Central memory CD8-positive, alpha-beta T cell (primary cell): ENCODE data around the gene CYTIP.
"Not testable (repeated sequence)": the region's sequence is repeated elsewhere in the genome, so short reads cannot be mapped to it uniquely, and the experiment has no call there.

Experiments used
- ATAC-seq: fragments of 150-1000 bp; cut with Tn5 transposase; replicated peaks from 2 replicates; pipeline ENCODE4 v1.10.0; 2022; ENCODE audit warnings: mild to moderate bottlenecking, moderate FRiP score, moderate number of reproducible peaks; ENCODE audit not compliant: poor library complexity, severe bottlenecking; ENCODE audit errors: extremely low read depth
- DNase-seq, 2 donors: peaks; one replicate each; pipeline ENCODE4 v3.0.0; 2021; ENCODE audit warnings: low spot score in 2 of 2
- H3K27ac Mint-ChIP-seq: one replicate; pipeline ENCODE4 v1.8.0; 2022; ENCODE audit warnings: low read depth, mild to moderate bottlenecking, moderate library complexity, mixed read lengths
- H3K27me3 Mint-ChIP-seq: one replicate; pipeline ENCODE4 v1.8.0; 2022; ENCODE audit warnings: mixed read lengths
- H3K36me3 Mint-ChIP-seq: one replicate; pipeline ENCODE4 v1.8.0; 2022; ENCODE audit warnings: mild to moderate bottlenecking, moderate library complexity, mixed read lengths; ENCODE audit not compliant: insufficient read depth
- H3K4me1 Mint-ChIP-seq: one replicate; pipeline ENCODE4 v1.8.0; 2022; ENCODE audit warnings: mixed read lengths
- H3K4me3 Mint-ChIP-seq: one replicate; pipeline ENCODE4 v1.8.0; 2022; ENCODE audit warnings: mild to moderate bottlenecking, moderate library complexity, mixed read lengths
- H3K9me3 Mint-ChIP-seq: one replicate; pipeline ENCODE4 v1.8.0; 2022; ENCODE audit warnings: mixed read lengths

Gene CYTIP

DNA sequence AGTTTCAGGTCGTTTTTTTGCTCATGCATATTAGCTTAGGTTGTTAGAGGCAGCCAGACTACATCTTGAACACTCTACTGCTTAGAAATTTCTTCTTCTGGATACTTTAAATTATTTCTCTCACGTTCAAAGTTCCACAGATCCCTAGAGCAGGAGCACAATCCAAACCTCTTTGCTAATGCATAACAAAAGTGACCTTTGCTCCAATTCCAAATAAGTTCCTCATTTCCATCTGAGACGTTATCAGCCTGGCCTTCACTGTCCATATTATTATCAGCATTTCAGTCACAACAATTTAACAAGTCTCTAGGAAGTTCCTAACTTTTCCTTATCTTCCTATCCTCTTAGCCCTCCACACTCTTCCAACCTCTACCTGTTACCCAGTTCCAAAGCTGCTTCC is 67.8 kb downstream of the CYTIP start:
- H3K4me3 Mint-ChIP-seq, result no peak overlapping the region
- H3K27ac Mint-ChIP-seq, result no peak overlapping the region
- peaks cover 10% of the 10 kb centered on the region for H3K4me1 Mint-ChIP-seq
- peaks cover 3% of the 10 kb centered on the region for H3K36me3 Mint-ChIP-seq
- H3K9me3 Mint-ChIP-seq, result peaks cover 16% of the 10 kb centered on the region
- ATAC-seq, result no peak
- no peaks in the 10 kb centered on the region for H3K27me3 Mint-ChIP-seq
- DNase-seq, result no peak

DNA sequence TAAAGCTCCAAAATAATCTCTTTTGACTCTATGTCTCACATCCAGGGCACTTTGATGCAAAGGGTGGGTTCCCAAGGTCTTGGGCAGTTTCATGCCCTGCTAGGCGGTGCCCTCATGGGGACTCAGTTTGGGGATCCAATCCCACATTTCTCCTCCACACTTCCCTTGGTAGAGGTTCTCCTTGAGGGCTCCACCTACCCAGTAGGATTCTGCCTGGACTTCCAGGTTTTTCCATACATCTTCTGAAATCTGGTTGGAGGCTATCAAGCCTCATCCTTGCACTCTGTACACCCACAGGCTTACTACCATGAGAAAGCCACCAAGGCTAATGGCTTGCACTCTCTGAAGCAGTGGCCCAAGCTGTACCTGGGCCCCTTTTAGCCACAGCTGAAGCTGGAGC is 68.5 kb downstream of the CYTIP start:
- peaks cover 3% of the 10 kb centered on the region for H3K4me1 Mint-ChIP-seq
- peaks cover 3% of the 10 kb centered on the region for H3K36me3 Mint-ChIP-seq
- no peak overlapping the region for H3K27ac Mint-ChIP-seq
- H3K27me3 Mint-ChIP-seq, result no peaks in the 10 kb centered on the region
- H3K4me3 Mint-ChIP-seq, result no peak overlapping the region
- H3K9me3 Mint-ChIP-seq, result peaks cover 16% of the 10 kb centered on the region
- no peak for ATAC-seq
- DNase-seq, result no peak

DNA sequence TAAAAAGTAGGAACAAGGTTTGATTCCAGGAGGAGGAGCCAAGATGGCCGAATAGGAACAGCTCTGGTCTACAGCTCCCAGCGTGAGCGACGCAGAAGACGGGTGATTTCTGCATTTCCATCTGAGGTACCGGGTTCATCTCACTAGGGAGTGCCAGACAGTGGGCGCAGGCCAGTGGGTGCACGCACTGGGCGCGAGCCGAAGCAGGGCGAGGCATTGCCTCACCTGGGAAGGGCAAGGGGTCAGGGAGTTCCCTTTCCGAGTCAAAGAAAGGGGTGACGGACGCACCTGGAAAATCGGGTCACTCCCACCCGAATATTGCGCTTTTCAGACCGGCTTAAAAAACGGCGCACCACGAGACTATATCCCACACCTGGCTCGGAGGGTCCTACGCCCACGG is 75.4 kb downstream of the CYTIP start:
- H3K4me1 Mint-ChIP-seq, result peaks cover 16% of the 10 kb centered on the region
- H3K27ac Mint-ChIP-seq, H3K36me3 Mint-ChIP-seq, DNase-seq, ATAC-seq, H3K4me3 Mint-ChIP-seq, H3K27me3 Mint-ChIP-seq, H3K9me3 Mint-ChIP-seq: not testable (repeated sequence)

- peaks cover 3% of the 10 kb centered on the region for H3K36me3 Mint-ChIP-seq
- H3K4me1 Mint-ChIP-seq, result peaks cover 24% of the 10 kb centered on the region
- H3K4me3 Mint-ChIP-seq, result no peak overlapping the region
- H3K27ac Mint-ChIP-seq, result no peak overlapping the region
- H3K9me3 Mint-ChIP-seq, result no peaks in the 10 kb centered on the region
- ATAC-seq (no peak), DNase-seq (no peak)
- H3K27me3 Mint-ChIP-seq, result no peaks in the 10 kb centered on the region
Observed at GRCh38 chr2:157367704-157368103, 76.2 kb downstream of the CYTIP start.
